ENCODE measurements around the gene BPHL. TPM values are rescaled to one million over a fixed set of nuclear protein-coding genes. Genes with fewer than 3 reads are reported as not detected.
"Not testable (repeated sequence)": the region's sequence is repeated elsewhere in the genome, so short reads cannot be mapped to it uniquely, and the experiment has no call there.

The BPHL gene
- total and polyA plus RNA-seq, 2 of the 4 experiments (the other 2 are of a cell fraction), result 14.7 to 16.3 TPM

DNA sequence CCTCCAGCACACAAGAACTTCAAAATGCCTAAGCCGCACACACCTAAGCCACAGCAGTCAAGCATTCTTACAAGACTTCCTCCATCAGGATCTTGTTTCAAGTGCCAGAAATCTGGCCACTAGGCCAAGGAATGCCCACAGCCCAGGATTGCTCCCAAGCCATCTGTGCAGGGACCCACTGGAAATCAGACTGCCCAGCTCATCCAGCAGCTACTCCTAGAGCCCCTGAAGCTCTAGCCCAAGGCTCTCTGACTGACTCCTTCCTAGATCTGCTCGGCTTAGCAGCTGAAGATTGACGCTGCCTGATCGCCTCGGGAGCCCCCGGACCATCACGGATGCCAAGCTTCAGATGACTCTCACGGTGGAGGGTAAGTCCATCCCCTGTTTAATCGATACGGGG lies 49.5 kb downstream of the BPHL start:
- H4K91ac ChIP-seq (ENCODE audit: insufficient read depth, low read depth, low read length); H4K5ac ChIP-seq (ENCODE audit: low read depth, low read length); H3K27me3 ChIP-seq (ENCODE audit: control insufficient read depth, insufficient read depth, low read length); H2AFZ ChIP-seq (replicated peaks; ENCODE audit: low read length, poor library complexity); dilution Hi-C loops (cut with HindIII; ENCODE audit: low sequenced_read_pairs, unreplicated experiment); H2BK5ac ChIP-seq (ENCODE audit: low read depth, low read length, poor library complexity, severe bottlenecking); H3K4ac ChIP-seq (ENCODE audit: low read depth, low read length); H3K9me3 ChIP-seq (ENCODE audit: control insufficient read depth, insufficient read depth, low read length); DNase-seq; in situ Hi-C loops (cut with MboI; ENCODE audit: low sequenced_read_pairs); H3K4me3 ChIP-seq (ENCODE audit: insufficient read depth, low read depth, low read length); H2BK15ac ChIP-seq (ENCODE audit: low read depth, low read length); H3K23ac ChIP-seq (ENCODE audit: low read depth, low read length); H2AK9ac ChIP-seq (replicated peaks; ENCODE audit: low read depth, low read length, poor library complexity); H3K4me1 ChIP-seq (ENCODE audit: control insufficient read depth, insufficient read depth, low read length); POLR2A ChIA-PET (ENCODE audit: unreplicated experiment); H3K79me1 ChIP-seq (ENCODE audit: low read depth in 1 of 2, low read length in 2 of 2); H3K9me1 ChIP-seq (ENCODE audit: insufficient read depth, low read length); H3K27ac ChIP-seq (ENCODE audit: insufficient read depth, low read length); H3K4me2 ChIP-seq (ENCODE audit: low read depth, low read length); H2BK20ac ChIP-seq (ENCODE audit: low read depth, low read length); H4K8ac ChIP-seq (ENCODE audit: low read depth in 2 of 2, low read length in 2 of 2); H3K56ac ChIP-seq (ENCODE audit: extremely low read depth, insufficient read depth, low read length); ATAC-seq (ENCODE audit: low read depth); H2AK5ac ChIP-seq (ENCODE audit: low read depth, low read length); BruUV-seq (replicated peaks); H4K20me1 ChIP-seq (ENCODE audit: insufficient read depth, low read length); CTCF ChIA-PET; H3K36me3 ChIP-seq (ENCODE audit: control insufficient read depth, insufficient read depth, low read length); intact Hi-C loops (cut with micrococcal nuclease); H3K18ac ChIP-seq (ENCODE audit: low read depth, low read length); H3K14ac ChIP-seq (replicated peaks; ENCODE audit: low read depth, low read length); H3K9ac ChIP-seq (ENCODE audit: low read depth, low read length); H2BK120ac ChIP-seq (ENCODE audit: low read depth, low read length): not testable (repeated sequence)
- 90% methylated on average over 2 of the region's 10 CpGs; no CpG with 5 or more reads in 1 of the 2 experiments for WGBS, 2 experiments (ENCODE audit: extremely low coverage in 2 of 2, insufficient read length in 1 of 2)

DNA sequence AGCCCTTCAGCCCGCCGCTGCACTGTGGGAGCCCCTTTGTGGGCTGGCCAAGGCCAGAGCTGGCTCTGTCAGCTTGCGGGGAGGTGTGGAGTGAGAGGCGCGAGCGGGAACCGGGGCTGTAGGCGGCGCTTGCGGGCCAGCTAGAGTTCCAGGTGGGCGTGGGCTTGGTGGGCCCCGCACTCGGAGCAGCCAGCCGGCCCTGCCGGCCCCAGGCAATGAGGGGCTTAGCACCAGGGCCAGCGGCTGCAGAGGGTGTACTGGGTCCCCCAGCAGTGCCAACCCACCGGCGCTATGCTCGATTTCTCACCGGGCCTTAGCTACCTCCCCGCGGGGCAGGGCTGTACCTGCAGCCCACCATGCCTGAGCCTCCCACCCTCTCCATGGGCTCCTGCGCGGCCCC lies 52.2 kb downstream of the BPHL start:
- H3K9ac ChIP-seq (ENCODE audit: low read depth, low read length); H3K4me3 ChIP-seq (ENCODE audit: insufficient read depth, low read depth, low read length); H3K56ac ChIP-seq (ENCODE audit: extremely low read depth, insufficient read depth, low read length); H4K20me1 ChIP-seq (ENCODE audit: insufficient read depth, low read length); H3K4ac ChIP-seq (ENCODE audit: low read depth, low read length); DNase-seq; H2BK5ac ChIP-seq (ENCODE audit: low read depth, low read length, poor library complexity, severe bottlenecking); H2BK15ac ChIP-seq (ENCODE audit: low read depth, low read length); H3K4me2 ChIP-seq (ENCODE audit: low read depth, low read length); H2AFZ ChIP-seq (replicated peaks; ENCODE audit: low read length, poor library complexity); H3K27ac ChIP-seq (ENCODE audit: insufficient read depth, low read length); H3K9me3 ChIP-seq (ENCODE audit: control insufficient read depth, insufficient read depth, low read length); dilution Hi-C loops (cut with HindIII; ENCODE audit: low sequenced_read_pairs, unreplicated experiment); CTCF ChIA-PET; H3K36me3 ChIP-seq (ENCODE audit: control insufficient read depth, insufficient read depth, low read length); H3K23ac ChIP-seq (ENCODE audit: low read depth, low read length); H3K9me1 ChIP-seq (ENCODE audit: insufficient read depth, low read length); H2AK5ac ChIP-seq (ENCODE audit: low read depth, low read length); POLR2A ChIA-PET (ENCODE audit: unreplicated experiment); ATAC-seq (ENCODE audit: low read depth); H3K4me1 ChIP-seq (ENCODE audit: control insufficient read depth, insufficient read depth, low read length); H4K91ac ChIP-seq (ENCODE audit: insufficient read depth, low read depth, low read length); H3K27me3 ChIP-seq (ENCODE audit: control insufficient read depth, insufficient read depth, low read length); H2BK120ac ChIP-seq (ENCODE audit: low read depth, low read length); in situ Hi-C loops (cut with MboI; ENCODE audit: low sequenced_read_pairs); BruUV-seq (replicated peaks); H4K8ac ChIP-seq (ENCODE audit: low read depth in 2 of 2, low read length in 2 of 2); H3K79me1 ChIP-seq (ENCODE audit: low read depth in 1 of 2, low read length in 2 of 2); intact Hi-C loops (cut with micrococcal nuclease); H2AK9ac ChIP-seq (replicated peaks; ENCODE audit: low read depth, low read length, poor library complexity); H3K18ac ChIP-seq (ENCODE audit: low read depth, low read length); H3K14ac ChIP-seq (replicated peaks; ENCODE audit: low read depth, low read length); H4K5ac ChIP-seq (ENCODE audit: low read depth, low read length); H2BK20ac ChIP-seq (ENCODE audit: low read depth, low read length): not testable (repeated sequence)
- WGBS, 2 experiments (ENCODE audit: extremely low coverage in 2 of 2, insufficient read length in 1 of 2), result 70% methylated on average over 6 of the region's 24 CpGs; no CpG with 5 or more reads in 1 of the 2 experiments

Measured in IMR-90 (cell line).